ENCODE measurements around the gene USP3.
"Not testable (repeated sequence)": the region's sequence is repeated elsewhere in the genome, so short reads cannot be mapped to it uniquely, and the experiment has no call there.

The USP3 gene

GRCh38 chr15:63620760-63621159 is 116.4 kb downstream of the USP3 start:
- not testable (repeated sequence) for DNase-seq

GRCh38 chr15:63623232-63623969 is 119.0 kb downstream of the USP3 start:
- DNase-seq: no peak

- no peak for DNase-seq
These were observed 122.6 kb downstream of the USP3 start for GRCh38 chr15:63626955-63627354.

GRCh38 chr15:63628123-63628822 is 123.9 kb downstream of the USP3 start:
- no peak for DNase-seq

- no peak for DNase-seq
These were observed 125.8 kb downstream of the USP3 start for GRCh38 chr15:63630036-63630751.

- no peak for DNase-seq
These were observed 128.9 kb downstream of the USP3 start for GRCh38 chr15:63633312-63633711.

GRCh38 chr15:63634154-63634553 is 129.8 kb downstream of the USP3 start:
- DNase-seq: no peak

GRCh38 chr15:63636518-63637061 is 132.2 kb downstream of the USP3 start:
- DNase-seq: no peak

GRCh38 chr15:63638839-63639238 is 134.4 kb downstream of the USP3 start:
- DNase-seq: no peak

GRCh38 chr15:63640146-63640545 is 135.8 kb downstream of the USP3 start:
- no peak for DNase-seq

Data from effector CD8-positive, alpha-beta T cell (primary cell).